HG02759 (cell line): Measurements from ENCODE around the gene EFCAB8.

Experiments used
- ATAC-seq: cut with Tn5 transposase; IDR thresholded peaks from one replicate; pipeline ENCODE4 v1.9.1; 2021; ENCODE audit warnings: mild to moderate bottlenecking, moderate library complexity; ENCODE audit not compliant: unreplicated experiment

EFCAB8 gene

GRCh38 chr20:32858701-32859372 is at the start of gene EFCAB8:
EFCAB8 (plus strand) TSS chr20:32858923; CDS start chr20:32863793, 4,870 bp downstream.
- ATAC-seq = no peak

GRCh38 chr20:32809907-32810306 is 48.8 kb upstream of the EFCAB8 start:
- ATAC-seq = no peak

GRCh38 chr20:32810941-32811340 is 47.8 kb upstream of the EFCAB8 start:
- no peak for ATAC-seq

GRCh38 chr20:32811886-32812285 is 46.8 kb upstream of the EFCAB8 start:
- ATAC-seq = no peak

GRCh38 chr20:32819992-32820697 is 38.6 kb upstream of the EFCAB8 start:
- ATAC-seq = peak; percentile 72

- ATAC-seq = no peak
Observed at GRCh38 chr20:32820698-32821377, 37.9 kb upstream of the EFCAB8 start.

GRCh38 chr20:32822225-32822624 is 36.5 kb upstream of the EFCAB8 start:
- ATAC-seq = no peak

GRCh38 chr20:32823078-32823477 is 35.6 kb upstream of the EFCAB8 start:
- no peak for ATAC-seq

- no peak for ATAC-seq
Observed at GRCh38 chr20:32823737-32824588, 34.8 kb upstream of the EFCAB8 start.

GRCh38 chr20:32828029-32828680 is 30.6 kb upstream of the EFCAB8 start:
- ATAC-seq = no peak

- ATAC-seq = no peak
Observed at GRCh38 chr20:32829311-32830005, 29.3 kb upstream of the EFCAB8 start.

GRCh38 chr20:32830437-32830836 is 28.3 kb upstream of the EFCAB8 start:
- ATAC-seq = no peak

GRCh38 chr20:32831982-32832381 is 26.7 kb upstream of the EFCAB8 start:
- no peak for ATAC-seq

- no peak for ATAC-seq
Observed at GRCh38 chr20:32832664-32833063, 26.1 kb upstream of the EFCAB8 start.

- ATAC-seq = no peak
Observed at GRCh38 chr20:32834972-32835371, 23.8 kb upstream of the EFCAB8 start.

GRCh38 chr20:32837157-32837556 is 21.6 kb upstream of the EFCAB8 start:
- ATAC-seq = no peak

GRCh38 chr20:32839227-32839981 is 19.3 kb upstream of the EFCAB8 start:
- ATAC-seq = no peak

- no peak for ATAC-seq
Observed at GRCh38 chr20:32839982-32840285, 18.8 kb upstream of the EFCAB8 start.

GRCh38 chr20:32841174-32841573 is 17.5 kb upstream of the EFCAB8 start:
- no peak for ATAC-seq
